Activated CD4-positive, alpha-beta T cell treated with anti-CD3 and anti-CD28 coated beads, Interleukin-2, amount 50 U/mL, for 48 hours (primary cell): ENCODE measurements around the gene GP2.
"Not testable (repeated sequence)": the region's sequence is repeated elsewhere in the genome, so short reads cannot be mapped to it uniquely, and the experiment has no call there.

Experiments used
- DNase-seq, 2 experiments: peaks; one replicate each; pipeline ENCODE4 v3.0.0-alpha.2; 2020

The GP2 gene

GRCh38 chr16:20323591-20324117 is 3.7 kb downstream of the GP2 start:
- DNase-seq = no peak

- no peak for DNase-seq
Measured at GRCh38 chr16:20322696-20323095, 4.6 kb downstream of the GP2 start.

- DNase-seq = no peak
Measured at GRCh38 chr16:20321671-20322070, 5.6 kb downstream of the GP2 start.

GRCh38 chr16:20321051-20321450 is 6.3 kb downstream of the GP2 start:
- not testable (repeated sequence) for DNase-seq

GRCh38 chr16:20320592-20320991 is 6.7 kb downstream of the GP2 start:
- no peak for DNase-seq

DNA sequence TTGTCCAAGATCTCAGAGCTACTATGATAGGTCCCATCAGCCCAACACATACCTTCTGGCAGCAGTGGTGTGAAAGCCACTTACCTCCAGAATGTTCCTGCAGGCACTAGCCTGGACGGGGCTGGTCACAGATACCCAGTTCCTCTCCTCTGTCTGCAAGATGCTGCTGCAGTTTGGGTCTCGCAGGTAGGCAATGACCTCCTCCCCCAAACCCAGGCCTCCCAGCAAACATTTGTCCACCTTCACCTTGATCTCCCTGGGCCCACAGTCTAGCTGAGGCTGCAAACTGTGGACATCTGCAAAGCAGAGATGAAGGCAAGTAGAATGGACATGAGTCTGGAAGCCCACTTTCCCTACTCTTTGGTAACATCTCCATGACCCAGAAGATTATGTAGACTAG is 7.1 kb downstream of the GP2 start:
- no peak for DNase-seq

GRCh38 chr16:20319406-20319805 is 7.9 kb downstream of the GP2 start:
- DNase-seq = no peak

DNA sequence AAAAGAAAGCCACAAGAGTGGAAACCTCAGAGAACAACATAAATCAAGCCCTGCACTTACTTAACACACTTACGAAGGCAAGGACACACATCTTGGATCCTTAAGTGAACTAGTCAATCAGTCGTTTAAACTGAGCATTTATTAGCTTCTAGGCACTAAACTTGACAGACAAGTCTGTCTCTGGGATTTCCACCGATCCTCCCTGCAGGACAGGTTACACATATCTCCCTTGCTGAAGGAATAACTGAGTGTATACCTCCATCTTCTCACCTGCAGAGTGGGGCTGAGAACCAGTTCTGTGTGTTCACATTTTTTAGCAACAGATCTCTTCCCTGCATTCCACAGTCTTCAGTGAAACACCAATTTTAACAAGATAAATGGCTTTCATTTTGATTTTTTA is 8.9 kb downstream of the GP2 start:
- no peak for DNase-seq

DNA sequence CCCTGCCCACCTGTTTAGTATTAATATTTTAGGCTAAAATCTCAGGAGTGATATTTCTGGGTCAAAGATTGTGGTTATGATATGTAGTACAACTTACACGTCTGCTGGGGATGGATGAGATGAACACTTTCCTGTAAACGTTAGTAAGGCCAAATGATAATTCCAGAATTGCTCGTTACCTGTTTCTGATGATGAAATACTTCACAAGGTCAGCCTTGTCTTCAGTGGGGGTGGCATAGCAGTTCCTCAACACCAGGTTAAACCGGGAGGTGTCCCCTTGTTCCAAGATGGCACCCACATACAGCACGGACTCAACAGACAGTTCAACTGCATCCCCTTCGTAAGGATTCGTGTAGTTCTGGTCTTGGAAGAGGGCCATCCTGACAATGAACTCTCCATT is 9.3 kb downstream of the GP2 start:
- DNase-seq = no peak

GRCh38 chr16:20317117-20317516 is 10.2 kb downstream of the GP2 start:
- no peak for DNase-seq

GRCh38 chr16:20316715-20317114 is 10.6 kb downstream of the GP2 start:
- no peak for DNase-seq

DNA sequence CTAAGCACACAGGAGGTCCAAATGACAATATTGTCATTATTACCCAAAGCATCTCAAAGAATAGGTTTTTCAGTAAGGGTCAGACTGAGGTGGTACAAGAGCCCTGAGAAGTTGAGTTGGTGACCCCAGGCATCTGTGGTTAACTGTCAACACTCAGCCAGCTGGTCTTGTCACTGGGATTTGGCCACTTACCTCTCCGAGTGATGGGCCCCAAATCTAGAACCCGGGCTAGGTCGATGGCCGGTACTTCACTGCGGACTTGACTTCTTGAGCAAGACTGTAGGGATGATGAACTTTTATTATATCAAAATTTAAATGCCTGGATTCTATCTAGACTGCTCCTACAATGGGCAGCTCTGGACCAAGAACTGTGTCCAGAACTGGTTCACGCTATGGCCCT is 11.5 kb downstream of the GP2 start:
- DNase-seq = no peak

GRCh38 chr16:20314575-20314974 is 12.7 kb downstream of the GP2 start:
- DNase-seq = no peak

DNA sequence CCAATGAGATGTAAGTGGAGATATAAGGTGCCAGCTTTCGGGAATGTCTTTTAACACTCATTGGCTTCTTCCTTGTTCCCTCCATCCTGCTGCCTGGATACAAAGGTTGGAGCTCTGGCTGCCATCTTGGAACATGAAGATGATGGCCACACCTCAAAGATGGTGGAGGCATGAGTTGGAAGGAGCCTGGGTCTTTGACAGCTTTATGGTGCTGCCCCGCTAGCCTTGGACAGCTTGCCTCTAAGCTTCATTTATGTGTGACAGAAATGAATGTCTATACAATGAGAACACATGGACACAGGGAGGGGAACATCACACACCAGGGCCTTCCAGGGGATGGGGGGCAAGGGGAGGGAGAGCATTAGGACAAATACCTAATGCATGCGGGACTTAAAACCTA is 13.6 kb downstream of the GP2 start:
- no peak for DNase-seq

DNA sequence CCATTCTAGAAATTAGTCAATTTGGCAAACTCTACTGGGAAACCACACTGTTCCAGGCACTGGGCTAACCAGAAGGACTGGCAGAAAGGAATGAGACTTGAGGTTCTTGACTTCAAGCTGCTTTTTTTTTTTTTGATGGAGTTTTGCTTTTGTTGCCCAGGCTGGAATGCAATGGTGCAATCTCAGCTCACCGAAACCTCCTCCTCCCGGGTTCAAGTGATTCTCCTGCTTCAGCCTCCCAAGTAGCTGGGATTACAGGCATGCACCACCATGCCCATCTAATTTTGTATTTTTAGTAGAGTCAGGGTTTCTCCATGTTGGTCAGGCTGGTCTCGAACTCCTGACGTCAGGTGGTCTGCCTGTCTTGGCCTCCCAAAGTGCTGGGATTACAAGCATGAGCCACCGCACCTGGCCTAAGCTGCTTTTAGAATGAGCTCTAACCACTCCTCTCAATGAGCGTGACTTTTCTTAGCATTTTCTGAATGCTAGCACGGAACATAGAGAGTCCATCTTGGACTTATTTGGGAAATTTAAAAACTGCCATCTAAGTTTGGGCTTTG is 14.7 kb downstream of the GP2 start:
- not testable (repeated sequence) for DNase-seq

GRCh38 chr16:20311548-20311947 is 15.8 kb downstream of the GP2 start:
- no peak for DNase-seq

DNA sequence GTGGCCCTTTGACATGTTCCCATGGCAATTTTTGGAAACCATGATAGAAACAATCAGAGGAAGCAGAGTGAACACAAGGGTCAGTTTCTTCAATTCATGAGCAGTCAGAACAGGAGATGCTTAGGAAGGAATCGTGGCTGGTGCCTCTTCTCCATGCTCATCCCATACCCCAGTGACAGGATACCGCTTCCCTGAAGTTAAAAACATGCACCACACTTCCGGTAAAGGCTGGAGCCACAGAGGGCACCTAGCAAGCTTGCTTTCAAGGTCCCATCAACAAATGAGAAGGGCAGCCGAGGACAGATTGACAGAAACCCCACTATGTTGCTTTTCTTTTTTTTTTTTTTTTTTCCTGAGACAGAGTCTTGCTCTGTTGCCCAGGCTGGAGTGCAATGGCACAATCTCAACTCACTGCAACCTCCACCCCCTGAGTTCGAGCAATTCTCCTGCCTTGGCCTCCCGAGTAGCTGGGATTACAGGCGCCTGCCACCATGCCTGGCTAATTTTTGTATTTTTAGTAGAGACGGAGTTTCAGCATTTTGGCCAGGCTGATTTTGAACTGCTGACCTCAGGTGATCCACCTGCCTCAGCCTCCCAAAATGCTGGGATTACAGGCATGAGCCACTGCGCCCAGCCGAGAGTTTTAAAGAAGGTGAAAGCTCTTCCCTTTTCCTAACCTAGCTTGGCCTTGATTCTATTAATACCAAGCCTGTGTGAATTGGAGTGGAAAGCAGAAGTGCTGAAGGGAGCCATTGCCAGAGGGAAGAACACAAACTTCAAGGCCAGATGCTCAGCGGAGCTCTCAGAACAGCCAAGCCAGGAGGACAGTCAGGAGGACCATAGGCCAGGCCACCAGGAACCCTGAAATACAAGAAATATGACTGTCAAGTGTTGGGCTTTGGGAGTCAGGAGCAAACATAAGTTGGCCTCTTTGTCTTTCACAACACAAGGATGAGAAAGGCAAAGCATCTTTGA is 16.6 kb downstream of the GP2 start:
- DNase-seq = no peak

DNA sequence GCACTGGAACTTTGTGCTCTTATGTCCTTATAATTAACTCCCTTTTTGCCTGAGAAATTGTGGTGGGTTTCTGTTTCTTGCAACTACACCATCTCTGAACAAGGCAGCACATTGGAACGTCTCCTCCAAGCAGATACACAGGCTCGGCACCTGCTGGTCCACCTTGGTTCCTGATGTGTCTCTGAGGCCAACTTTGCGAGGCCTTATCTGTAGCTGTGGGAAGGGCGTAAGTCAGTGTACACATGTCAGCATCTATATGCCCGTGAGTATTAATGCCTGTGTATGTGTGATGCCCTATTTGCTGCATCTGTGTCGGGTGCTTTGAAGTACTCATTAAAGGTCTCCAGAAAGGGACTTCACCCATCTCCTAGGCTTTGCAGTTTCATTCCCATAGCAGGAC is 17.5 kb downstream of the GP2 start:
- DNase-seq = no peak

GRCh38 chr16:20308801-20309590 is 18.3 kb downstream of the GP2 start:
- no peak for DNase-seq

GRCh38 chr16:20308266-20308665 is 19.0 kb downstream of the GP2 start:
- no peak for DNase-seq

GRCh38 chr16:20307791-20308190 is 19.5 kb downstream of the GP2 start:
- no peak for DNase-seq

- no peak for DNase-seq
Measured at GRCh38 chr16:20307240-20307671, 20.1 kb downstream of the GP2 start.

GRCh38 chr16:20306401-20306800 is 20.9 kb downstream of the GP2 start:
- DNase-seq = no peak
